Peyer's patch (tissue), 4 donors: Measurements from ENCODE around the gene SIX1.

ENCODE experiments used
- POLR2A ChIP-seq, 2 donors: fragments of 450-650 bp; IDR thresholded peaks; one replicate each; pipeline ENCODE4 v1.5.1; 2017; ENCODE audit warnings: antibody characterized with exemption in 2 of 2, mild to moderate bottlenecking in 2 of 2, moderate library complexity in 2 of 2
- TF ChIP-seq, protein P1 (sequence below), 6 experiments: fragments of 450-650 bp in 4 of 6; fragments of 200-600 bp in 2 of 6; sonication (generic) in 1 of 6; IDR thresholded peaks; one replicate each; pipeline ENCODE4 v1.5.1; 2017 to 2019; ENCODE audit warnings: antibody characterized with exemption in 6 of 6, mild to moderate bottlenecking in 3 of 6, moderate library complexity in 1 of 6

DNA sequence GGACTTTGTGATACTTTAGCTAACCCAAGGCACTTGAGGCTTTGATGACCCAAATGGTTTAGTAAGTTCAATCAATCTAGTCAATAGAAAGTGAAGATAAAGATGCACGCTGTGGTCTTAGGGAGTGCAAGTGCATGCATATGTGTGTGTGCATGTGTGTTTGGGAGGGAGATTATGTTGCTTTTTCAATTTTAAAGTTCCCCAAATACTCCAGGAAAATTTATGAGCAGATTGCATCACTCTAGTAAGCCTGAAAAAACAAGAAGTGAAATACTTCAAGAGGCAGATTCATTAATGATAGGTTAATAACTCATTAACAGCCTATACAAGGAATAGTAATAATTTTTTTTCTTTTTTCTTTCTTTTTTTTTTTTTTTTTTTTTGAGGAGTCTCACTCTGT is 12.4 kb upstream of the SIX1 start:
- TF ChIP-seq, protein P1, sequence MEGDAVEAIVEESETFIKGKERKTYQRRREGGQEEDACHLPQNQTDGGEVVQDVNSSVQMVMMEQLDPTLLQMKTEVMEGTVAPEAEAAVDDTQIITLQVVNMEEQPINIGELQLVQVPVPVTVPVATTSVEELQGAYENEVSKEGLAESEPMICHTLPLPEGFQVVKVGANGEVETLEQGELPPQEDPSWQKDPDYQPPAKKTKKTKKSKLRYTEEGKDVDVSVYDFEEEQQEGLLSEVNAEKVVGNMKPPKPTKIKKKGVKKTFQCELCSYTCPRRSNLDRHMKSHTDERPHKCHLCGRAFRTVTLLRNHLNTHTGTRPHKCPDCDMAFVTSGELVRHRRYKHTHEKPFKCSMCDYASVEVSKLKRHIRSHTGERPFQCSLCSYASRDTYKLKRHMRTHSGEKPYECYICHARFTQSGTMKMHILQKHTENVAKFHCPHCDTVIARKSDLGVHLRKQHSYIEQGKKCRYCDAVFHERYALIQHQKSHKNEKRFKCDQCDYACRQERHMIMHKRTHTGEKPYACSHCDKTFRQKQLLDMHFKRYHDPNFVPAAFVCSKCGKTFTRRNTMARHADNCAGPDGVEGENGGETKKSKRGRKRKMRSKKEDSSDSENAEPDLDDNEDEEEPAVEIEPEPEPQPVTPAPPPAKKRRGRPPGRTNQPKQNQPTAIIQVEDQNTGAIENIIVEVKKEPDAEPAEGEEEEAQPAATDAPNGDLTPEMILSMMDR (IDR thresholded peaks at IDR 0.05) = no peak
- no peak for TF ChIP-seq POLR2A (IDR thresholded peaks at IDR 0.05)
